Activated CD8-positive, alpha-beta memory T cell treated with anti-CD3 and anti-CD28 coated beads, Interleukin-2, amount 50 U/mL, for 24 hours (primary cell): ENCODE measurements around the gene MACF1.

Experiments
- DNase-seq: peaks from one replicate; pipeline ENCODE4 v3.0.0-alpha.2; 2020; ENCODE audit errors: extremely low read depth

MACF1 gene

DNA sequence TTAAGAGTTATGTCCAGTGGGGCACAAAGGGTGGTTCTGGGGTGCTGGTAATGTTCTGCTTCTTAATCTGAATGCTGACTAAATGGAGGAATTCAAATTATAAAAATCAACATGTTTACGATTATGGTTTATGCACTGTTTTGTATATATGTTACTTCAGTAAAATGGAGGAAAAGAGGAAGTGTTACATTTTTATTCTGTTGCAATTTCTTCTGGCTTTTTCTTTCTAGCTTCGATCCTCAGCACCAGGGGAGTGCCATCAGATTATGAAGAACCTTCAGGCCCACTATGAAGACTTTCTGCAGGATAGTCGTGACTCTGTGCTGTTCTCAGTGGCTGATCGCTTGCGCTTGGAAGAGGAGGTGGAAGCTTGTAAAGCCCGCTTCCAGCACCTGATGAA is 105.5 kb downstream of the MACF1 start:
- no peak for DNase-seq

DNA sequence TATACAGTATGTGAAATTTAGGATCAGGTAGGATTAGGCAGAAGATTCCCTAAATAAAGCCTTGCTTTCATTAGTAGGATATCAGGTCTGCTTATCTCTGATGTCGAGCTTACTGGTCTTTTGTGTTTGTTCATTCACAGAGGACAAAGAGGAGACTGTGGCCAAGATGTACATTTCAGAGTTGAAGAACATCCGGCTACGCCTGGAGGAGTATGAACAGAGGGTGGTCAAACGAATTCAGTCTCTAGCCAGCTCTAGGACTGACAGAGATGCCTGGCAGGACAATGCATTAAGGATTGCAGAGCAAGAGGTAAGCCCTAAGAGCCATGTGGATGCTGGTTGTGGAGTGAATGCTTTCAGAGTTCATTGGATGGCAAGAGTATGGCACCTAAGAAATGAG is 106.2 kb downstream of the MACF1 start:
- DNase-seq, result no peak

GRCh38 chr1:39317111-39317510 is 112.6 kb downstream of the MACF1 start:
- DNase-seq, result no peak

GRCh38 chr1:39317910-39318633 is 113.6 kb downstream of the MACF1 start:
- no peak for DNase-seq

GRCh38 chr1:39321979-39322378 is 117.5 kb downstream of the MACF1 start:
- DNase-seq, result no peak

DNA sequence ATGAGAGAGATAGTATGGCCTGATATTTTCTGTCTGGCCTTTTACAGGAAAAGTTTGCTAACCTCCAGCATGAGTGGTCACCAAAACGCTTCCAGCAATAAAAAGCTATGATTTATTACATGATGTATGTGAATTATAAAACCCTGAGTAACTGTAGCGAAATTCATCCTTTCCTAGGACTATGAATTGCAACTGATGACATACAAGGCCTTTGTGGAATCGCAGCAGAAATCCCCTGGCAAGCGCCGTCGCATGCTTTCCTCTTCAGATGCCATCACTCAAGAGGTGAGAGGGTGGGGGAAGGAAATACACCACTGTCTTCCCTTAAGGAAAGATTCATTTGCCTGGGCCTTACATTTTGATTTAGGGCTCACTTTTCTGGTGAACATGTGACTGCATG is 117.9 kb downstream of the MACF1 start:
- no peak for DNase-seq

- no peak for DNase-seq
Observed at GRCh38 chr1:39324888-39325287, 120.4 kb downstream of the MACF1 start.

DNA sequence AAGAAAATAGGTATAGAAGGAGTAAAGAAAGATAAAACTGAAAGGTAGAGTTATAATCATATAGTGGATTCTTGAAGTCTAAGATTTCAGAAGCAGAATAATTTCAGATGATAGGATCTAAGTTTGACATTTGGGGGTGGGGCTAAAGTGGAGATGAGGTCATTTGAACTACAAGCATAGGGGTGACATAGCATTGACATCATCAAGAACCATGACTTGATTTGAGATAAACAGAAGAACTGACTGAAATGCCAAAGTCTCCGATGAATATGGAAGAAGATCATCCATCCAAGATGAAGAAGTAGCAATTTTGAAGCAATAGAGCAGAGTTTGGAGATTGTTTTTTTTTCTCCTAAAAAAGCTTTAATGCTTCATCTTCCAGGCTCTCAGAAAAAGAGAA is 122.3 kb downstream of the MACF1 start:
- DNase-seq, result no peak

GRCh38 chr1:39328095-39328494 is 123.6 kb downstream of the MACF1 start:
- DNase-seq, result no peak

DNA sequence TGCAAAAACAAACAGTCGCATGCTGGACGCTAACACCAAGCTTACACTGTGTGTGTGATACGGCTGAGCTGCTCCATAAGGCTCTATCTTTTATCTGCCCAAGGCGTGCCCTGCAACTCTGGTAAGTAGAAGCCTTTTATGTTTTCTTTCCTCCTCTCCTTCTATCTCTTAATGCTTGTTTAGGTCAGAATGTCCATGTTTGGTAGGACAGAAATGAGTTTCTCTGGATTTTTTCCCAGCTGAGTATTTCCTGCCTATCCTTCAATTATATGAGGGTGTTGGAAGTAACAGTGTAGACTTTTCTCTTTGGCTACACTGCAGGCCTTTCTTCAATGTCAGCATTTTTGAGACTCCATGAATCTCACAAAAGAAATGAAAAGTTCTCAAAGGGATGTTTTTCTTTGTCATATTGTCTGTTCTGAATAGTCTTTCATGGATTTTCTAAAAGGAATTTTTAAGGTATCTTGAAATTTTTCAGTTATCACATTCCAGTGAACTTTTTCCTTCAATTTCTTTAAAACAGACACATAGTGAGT is 124.2 kb downstream of the MACF1 start:
- no peak for DNase-seq

GRCh38 chr1:39331647-39332046 is 127.2 kb downstream of the MACF1 start:
- DNase-seq, result no peak

- DNase-seq, result no peak
Observed at GRCh38 chr1:39332291-39332690, 127.8 kb downstream of the MACF1 start.

DNA sequence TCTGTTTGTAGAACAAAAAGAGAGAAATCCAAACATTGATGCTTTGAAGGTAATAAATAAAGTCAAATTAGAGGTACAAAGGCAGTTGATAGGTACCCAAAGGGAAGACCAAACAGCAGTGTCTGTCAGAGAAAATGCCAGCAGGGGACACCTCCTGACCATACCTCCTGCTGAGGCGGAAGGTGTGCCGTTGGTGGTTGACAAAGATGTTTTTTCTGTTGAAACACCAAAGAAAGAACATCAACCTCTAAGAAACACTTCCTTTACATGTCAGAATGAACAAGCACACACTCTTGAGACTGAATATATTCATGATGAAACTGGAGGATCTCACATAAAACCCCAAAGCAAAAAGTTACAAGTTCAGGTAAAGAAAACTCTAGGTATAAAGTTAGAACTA is 128.3 kb downstream of the MACF1 start:
- no peak for DNase-seq

- DNase-seq, result no peak
Observed at GRCh38 chr1:39333296-39333695, 128.8 kb downstream of the MACF1 start.

GRCh38 chr1:39335216-39335615 is 130.7 kb downstream of the MACF1 start:
- no peak for DNase-seq

DNA sequence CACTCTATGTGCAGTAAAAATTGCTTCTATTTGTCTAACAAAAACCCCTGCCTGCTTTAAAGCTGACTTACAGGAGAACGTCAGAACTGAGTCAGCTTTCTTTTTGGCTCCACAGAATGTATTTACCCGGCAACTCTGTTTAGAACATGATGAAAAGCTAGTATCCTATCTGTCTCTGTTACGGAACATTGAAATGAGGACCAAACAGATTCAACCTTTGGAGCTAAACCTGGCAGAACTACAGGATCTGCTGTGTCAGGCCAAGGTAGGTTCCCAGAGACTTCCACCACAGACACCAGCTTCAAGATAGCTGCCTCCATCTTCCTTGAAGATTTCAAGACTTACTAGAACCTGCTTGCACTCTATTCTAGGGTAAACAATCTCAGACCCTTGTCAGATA is 132.6 kb downstream of the MACF1 start:
- DNase-seq, result no peak

- no peak for DNase-seq
Observed at GRCh38 chr1:39342776-39343175, 138.3 kb downstream of the MACF1 start.

GRCh38 chr1:39344394-39345154 is 140.1 kb downstream of the MACF1 start:
- no peak for DNase-seq

GRCh38 chr1:39346872-39347271 is 142.4 kb downstream of the MACF1 start:
- no peak for DNase-seq

GRCh38 chr1:39348278-39348677 is 143.8 kb downstream of the MACF1 start:
- DNase-seq, result no peak

- DNase-seq, result no peak
Observed at GRCh38 chr1:39352881-39353280, 148.4 kb downstream of the MACF1 start.

- no peak for DNase-seq
Observed at GRCh38 chr1:39354572-39354971, 150.1 kb downstream of the MACF1 start.

GRCh38 chr1:39358491-39358890 is 154.0 kb downstream of the MACF1 start:
- DNase-seq, result no peak
